Measurements from ENCODE around the gene FAT3. TPM values are rescaled to one million over a fixed set of nuclear protein-coding genes. Genes with fewer than 3 reads are reported as not detected.

Gene FAT3
- total and polyA plus RNA-seq, 10 of the 15 experiments (the other 5 are each of a cell fraction or from before 2014, with no cell fraction given), result under 0.01 to 0.04 (median 0.01) TPM; not detected in 7

GRCh38 chr11:92268546-92268945 lies 43.9 kb downstream of the FAT3 start:
- intact Hi-C loops (cut with micrococcal nuclease; ENCODE audit: unreplicated experiment) (no loop called here), in situ Hi-C loops (cut with MboI) (no loop called here)
- no peak for FAIRE-seq
- no peak for DNase-seq (ENCODE audit: low read depth, low spot score)
- Histone ChIP-seq H2AFZ (ENCODE audit: control insufficient read depth, low read depth, low read length) (no peak overlapping the region), H3K9ac (ENCODE audit: control insufficient read depth, insufficient read depth, low read length) (no peak overlapping the region), H3K27me3 (replicated peaks in 1 of 2; ENCODE audit: control insufficient read depth in 2 of 2, insufficient read depth in 2 of 2, low read length in 1 of 2) (no peaks in the 10 kb centered on the region), H3K4me2 (ENCODE audit: control insufficient read depth, insufficient read depth) (no peak overlapping the region), H3K4me3 (no peak overlapping the region), H3K79me2 (ENCODE audit: control insufficient read depth, insufficient read depth, low read length) (no peaks in the 10 kb centered on the region), H3K4me1 (ENCODE audit: control insufficient read depth, insufficient read depth, low read length) (no peaks in the 10 kb centered on the region), H3K27ac (ENCODE audit: control insufficient read depth, insufficient read depth) (no peak overlapping the region), H3K36me3 (ENCODE audit: control insufficient read depth in 2 of 2, insufficient read depth in 2 of 2, low read length in 1 of 2) (no peaks in the 10 kb centered on the region), H4K20me1 (ENCODE audit: control insufficient read depth, insufficient read depth) (no peaks in the 10 kb centered on the region), H3K9me3 (replicated peaks; ENCODE audit: control insufficient read depth, insufficient read depth, low read length) (no peaks in the 10 kb centered on the region)
- SMC1A ChIA-PET (ENCODE audit: uncharacterized antibody, unreplicated experiment), result interaction anchor here (1.5 kb wide), 1 partner anchor 17 kb away, joined by 3 read pairs; no protein-coding TSS in a partner anchor
- RAD21 ChIA-PET (ENCODE audit: unreplicated experiment), result no interaction called here
- CTCF ChIA-PET, result interaction anchor here (0.6 kb wide), 1 partner anchor 1604 kb away, joined by 3 read pairs; no protein-coding TSS in a partner anchor
- TF ChIP-seq ATF3 (IDR thresholded peaks at IDR 0.05; ENCODE audit: borderline replicate concordance, extremely low read depth, low read depth, low read length) (no peak), ATF2 (IDR thresholded peaks at IDR 0.05; ENCODE audit: low read length) (no peak), JUND (IDR thresholded peaks at IDR 0.05; ENCODE audit: low read depth, low read length) (no peak), ASH2L (IDR thresholded peaks at IDR 0.05; ENCODE audit: borderline replicate concordance, low read depth) (no peak), TCF7 (IDR thresholded peaks at IDR 0.05; ENCODE audit: borderline replicate concordance) (no peak), RBBP5 (conservative IDR thresholded peaks at IDR 0.05) (no peak)
- ATAC-seq, result no peak
- WGBS (ENCODE audit: insufficient coverage, insufficient replicate concordance, low lambda C conversion rate, missing lambda C conversion rate), result 0% methylated on average over 1 of the region's 1 CpG
- POLR2A ChIA-PET, result no interaction called here
- no TSS peak for BruUV-seq (replicated peaks)

GRCh38 chr11:92269021-92269420 lies 44.4 kb downstream of the FAT3 start:
- ATAC-seq (no peak), FAIRE-seq (no peak), DNase-seq (ENCODE audit: low read depth, low spot score) (no peak)
- intact Hi-C loops (cut with micrococcal nuclease; ENCODE audit: unreplicated experiment), result no loop called here
- no peak overlapping the region for H3K4me3 ChIP-seq
- ChIA-PET SMC1A (ENCODE audit: uncharacterized antibody, unreplicated experiment) (interaction anchor here (1.5 kb wide), 1 partner anchor 17 kb away, joined by 3 read pairs; no protein-coding TSS in a partner anchor), POLR2A (no interaction called here), RAD21 (ENCODE audit: unreplicated experiment) (no interaction called here), CTCF (no interaction called here)
- H3K36me3 ChIP-seq (ENCODE audit: control insufficient read depth in 2 of 2, insufficient read depth in 2 of 2, low read length in 1 of 2), result no peaks in the 10 kb centered on the region
- H3K9me3 ChIP-seq (replicated peaks; ENCODE audit: control insufficient read depth, insufficient read depth, low read length), result no peaks in the 10 kb centered on the region
- H3K9ac ChIP-seq (ENCODE audit: control insufficient read depth, insufficient read depth, low read length), result no peak overlapping the region
- WGBS (ENCODE audit: insufficient coverage, insufficient replicate concordance, low lambda C conversion rate, missing lambda C conversion rate), result 69% methylated on average over 2 of the region's 2 CpGs
- in situ Hi-C loops (cut with MboI), result no loop called here
- no peak overlapping the region for H3K27ac ChIP-seq (ENCODE audit: control insufficient read depth, insufficient read depth)
- H3K4me2 ChIP-seq (ENCODE audit: control insufficient read depth, insufficient read depth), result no peak overlapping the region
- H3K79me2 ChIP-seq (ENCODE audit: control insufficient read depth, insufficient read depth, low read length), result no peaks in the 10 kb centered on the region
- H4K20me1 ChIP-seq (ENCODE audit: control insufficient read depth, insufficient read depth), result no peaks in the 10 kb centered on the region
- H3K27me3 ChIP-seq (replicated peaks in 1 of 2; ENCODE audit: control insufficient read depth in 2 of 2, insufficient read depth in 2 of 2, low read length in 1 of 2), result no peaks in the 10 kb centered on the region
- no peaks in the 10 kb centered on the region for H3K4me1 ChIP-seq (ENCODE audit: control insufficient read depth, insufficient read depth, low read length)
- BruUV-seq (replicated peaks), result no TSS peak
- H2AFZ ChIP-seq (ENCODE audit: control insufficient read depth, low read depth, low read length), result no peak overlapping the region
- no peak for TF ChIP-seq ZBTB11 (CRISPR knock-in tag; IDR thresholded peaks at IDR 0.05)
- no peak for TF ChIP-seq MLLT1 (IDR thresholded peaks at IDR 0.05)
- no peak for TF ChIP-seq SUZ12 (IDR thresholded peaks at IDR 0.05; ENCODE audit: unreplicated experiment)
- TF ChIP-seq JUNB (IDR thresholded peaks at IDR 0.05), result no peak
- no peak for TF ChIP-seq EP300 (IDR thresholded peaks at IDR 0.05; ENCODE audit: borderline replicate concordance in 1 of 2, control insufficient read depth in 1 of 2, low read depth in 2 of 2, low read length in 2 of 2)
